ENCODE measurements around the gene TBC1D3K.
"Not testable (repeated sequence)": the region's sequence is repeated elsewhere in the genome, so short reads cannot be mapped to it uniquely, and the experiment has no call there.

TBC1D3K gene

GRCh38 chr17:37924115-37924514 is at the start of gene TBC1D3K:
TSS of gene TBC1D3K (plus strand) at chr17:37924415. CDS start at chr17:37926000, 1,585 bp downstream.
- not testable (repeated sequence) for H3K27ac ChIP-seq (ENCODE audit: low read length); H3K9me3 ChIP-seq (ENCODE audit: control insufficient read depth, low read depth, low read length); H3K4me3 ChIP-seq (ENCODE audit: low read length); H3K4me1 ChIP-seq (ENCODE audit: control insufficient read depth, low read depth, low read length); H3K36me3 ChIP-seq (ENCODE audit: control insufficient read depth, low read depth, low read length); H3K9ac ChIP-seq (ENCODE audit: low read length); H3K27me3 ChIP-seq (ENCODE audit: control insufficient read depth, insufficient read depth, low read length)

- Histone ChIP-seq H3K4me3 (ENCODE audit: low read length) (no peak overlapping the region), H3K27me3 (ENCODE audit: control insufficient read depth, insufficient read depth, low read length) (no peaks in the 10 kb centered on the region), H3K9ac (ENCODE audit: low read length) (no peak overlapping the region), H3K9me3 (ENCODE audit: control insufficient read depth, low read depth, low read length) (no peaks in the 10 kb centered on the region), H3K4me1 (ENCODE audit: control insufficient read depth, low read depth, low read length) (peaks cover 4% of the 10 kb centered on the region), H3K27ac (ENCODE audit: low read length) (no peak overlapping the region), H3K36me3 (ENCODE audit: control insufficient read depth, low read depth, low read length) (no peaks in the 10 kb centered on the region)
Measured at GRCh38 chr17:37884516-37884915, 39.7 kb upstream of the TBC1D3K start.

- H3K4me3 ChIP-seq (ENCODE audit: low read length) = no peak overlapping the region
- no peaks in the 10 kb centered on the region for H3K9me3 ChIP-seq (ENCODE audit: control insufficient read depth, low read depth, low read length)
- H3K27me3 ChIP-seq (ENCODE audit: control insufficient read depth, insufficient read depth, low read length) = no peaks in the 10 kb centered on the region
- H3K4me1 ChIP-seq (ENCODE audit: control insufficient read depth, low read depth, low read length) = peaks cover 4% of the 10 kb centered on the region
- no peaks in the 10 kb centered on the region for H3K36me3 ChIP-seq (ENCODE audit: control insufficient read depth, low read depth, low read length)
- no peak overlapping the region for H3K27ac ChIP-seq (ENCODE audit: low read length)
- H3K9ac ChIP-seq (ENCODE audit: low read length) = no peak overlapping the region
Measured at GRCh38 chr17:37885136-37885535, 39.1 kb upstream of the TBC1D3K start.

- no peaks in the 10 kb centered on the region for H3K27me3 ChIP-seq (ENCODE audit: control insufficient read depth, insufficient read depth, low read length)
- no peaks in the 10 kb centered on the region for H3K36me3 ChIP-seq (ENCODE audit: control insufficient read depth, low read depth, low read length)
- no peaks in the 10 kb centered on the region for H3K9me3 ChIP-seq (ENCODE audit: control insufficient read depth, low read depth, low read length)
- no peak overlapping the region for H3K27ac ChIP-seq (ENCODE audit: low read length)
- no peak overlapping the region for H3K9ac ChIP-seq (ENCODE audit: low read length)
- H3K4me1 ChIP-seq (ENCODE audit: control insufficient read depth, low read depth, low read length) = peaks cover 4% of the 10 kb centered on the region
- no peak overlapping the region for H3K4me3 ChIP-seq (ENCODE audit: low read length)
Measured at GRCh38 chr17:37888881-37889280, 35.3 kb upstream of the TBC1D3K start.

- not testable (repeated sequence) for H3K36me3 ChIP-seq (ENCODE audit: control insufficient read depth, low read depth, low read length); H3K4me3 ChIP-seq (ENCODE audit: low read length); H3K27ac ChIP-seq (ENCODE audit: low read length); H3K27me3 ChIP-seq (ENCODE audit: control insufficient read depth, insufficient read depth, low read length); H3K9ac ChIP-seq (ENCODE audit: low read length); H3K4me1 ChIP-seq (ENCODE audit: control insufficient read depth, low read depth, low read length); H3K9me3 ChIP-seq (ENCODE audit: control insufficient read depth, low read depth, low read length)
Measured at GRCh38 chr17:37896961-37897360, 27.3 kb upstream of the TBC1D3K start.
